Neural progenitor cell (in vitro differentiated cells): ENCODE measurements around the gene RPRD2. TPM values are rescaled to one million over a fixed set of nuclear protein-coding genes. Genes with fewer than 3 reads are reported as not detected.

Experiments used
- DNase-seq: peaks from one replicate; pipeline ENCODE4 v3.0.0-alpha.2; 2016; ENCODE audit warnings: low spot score
- H2AFZ ChIP-seq: fragments of 200-600 bp; sonication (generic); replicated peaks from 2 replicates; pipeline ENCODE4 v1.6.1; 2016; ENCODE audit warnings: antibody characterized with exemption
- H3F3A ChIP-seq: fragments of 200-600 bp; sonication (generic); 2 replicates; pipeline ENCODE4 v1.6.1; 2016; ENCODE audit warnings: antibody characterized with exemption, low read depth
- H3K27ac ChIP-seq: fragments of 200-600 bp; sonication (generic); 2 replicates; pipeline ENCODE4 v1.5.1; 2016; ENCODE audit warnings: mild to moderate bottlenecking
- H3K27me3 ChIP-seq: fragments of 200-600 bp; sonication (generic); 2 replicates; pipeline ENCODE4 v1.6.1; 2016; ENCODE audit warnings: mild to moderate bottlenecking, moderate library complexity
- H3K36me3 ChIP-seq: fragments of 200-600 bp; sonication (generic); 2 replicates; pipeline ENCODE4 v1.5.1; 2016
- H3K4me1 ChIP-seq: fragments of 200-600 bp; sonication (generic); 2 replicates; pipeline ENCODE4 v1.6.1; 2016; ENCODE audit warnings: mixed run types
- H3K4me2 ChIP-seq: fragments of 200-600 bp; sonication (generic); 2 replicates; pipeline ENCODE4 v1.6.1; 2016
- H3K4me3 ChIP-seq: fragments of 200-600 bp; sonication (generic); 2 replicates; pipeline ENCODE4 v1.5.1; 2016
- H3K79me2 ChIP-seq: fragments of 200-600 bp; sonication (generic); 2 replicates; pipeline ENCODE4 v1.6.1; 2016; ENCODE audit warnings: low read depth
- H3K9ac ChIP-seq: fragments of 200-600 bp; sonication (generic); 2 replicates; pipeline ENCODE4 v1.6.1; 2016
- H3K9me3 ChIP-seq: fragments of 200-600 bp; sonication (generic); 2 replicates; pipeline ENCODE4 v1.5.1; 2016; ENCODE audit warnings: low read depth
- H4K20me1 ChIP-seq: fragments of 200-600 bp; sonication (generic); 2 replicates; pipeline ENCODE4 v1.6.1; 2016; ENCODE audit warnings: low read depth
- H3K27ac Mint-ChIP-seq: 3 replicates; pipeline ENCODE4 v1.8.0; 2021; ENCODE audit warnings: mixed read lengths
- H3K27me3 Mint-ChIP-seq: 2 replicates; pipeline ENCODE4 v1.8.0; 2022; ENCODE audit warnings: low read depth, mild to moderate bottlenecking, inconsistent platforms, moderate library complexity, mixed read lengths; ENCODE audit not compliant: insufficient read depth
- H3K36me3 Mint-ChIP-seq: 3 replicates; pipeline ENCODE4 v1.8.0; 2021; ENCODE audit warnings: mixed read lengths
- H3K4me1 Mint-ChIP-seq: 3 replicates; pipeline ENCODE4 v1.8.0; 2021; ENCODE audit warnings: mixed read lengths
- H3K4me3 Mint-ChIP-seq: 3 replicates; pipeline ENCODE4 v1.8.0; 2021; ENCODE audit warnings: mild to moderate bottlenecking, moderate library complexity, mixed read lengths
- H3K9me3 Mint-ChIP-seq: 3 replicates; pipeline ENCODE4 v1.8.0; 2020; ENCODE audit warnings: mixed read lengths
- EZH2 ChIP-seq: fragments of 200-600 bp; sonication (generic); IDR thresholded peaks from 2 replicates; pipeline ENCODE4 v1.6.1; 2017; ENCODE audit warnings: antibody characterized with exemption, mild to moderate bottlenecking, moderate library complexity
- EZH2phosphoT487 ChIP-seq: fragments of 200-600 bp; sonication (generic); IDR thresholded peaks from 2 replicates; pipeline ENCODE4 v1.6.1; 2017; ENCODE audit warnings: antibody characterized with exemption
- total RNA-seq: library from RNA; depleted of rRNA; stranded (reverse); fragments of >200 nt; gene quantifications from 2 replicates; pipeline ENCODE4 v1.2.3, GENCODE V29; 2015; ENCODE audit warnings: low replicate concordance
- TF ChIP-seq, protein P1 (sequence below): fragments of 200-600 bp; sonication (generic); IDR thresholded peaks from 2 replicates; pipeline ENCODE4 v1.5.1; 2017; ENCODE audit warnings: antibody characterized with exemption, mild to moderate bottlenecking

Gene RPRD2
- total RNA-seq, 1 donor from 2014 or later, result 20.0 TPM

DNA sequence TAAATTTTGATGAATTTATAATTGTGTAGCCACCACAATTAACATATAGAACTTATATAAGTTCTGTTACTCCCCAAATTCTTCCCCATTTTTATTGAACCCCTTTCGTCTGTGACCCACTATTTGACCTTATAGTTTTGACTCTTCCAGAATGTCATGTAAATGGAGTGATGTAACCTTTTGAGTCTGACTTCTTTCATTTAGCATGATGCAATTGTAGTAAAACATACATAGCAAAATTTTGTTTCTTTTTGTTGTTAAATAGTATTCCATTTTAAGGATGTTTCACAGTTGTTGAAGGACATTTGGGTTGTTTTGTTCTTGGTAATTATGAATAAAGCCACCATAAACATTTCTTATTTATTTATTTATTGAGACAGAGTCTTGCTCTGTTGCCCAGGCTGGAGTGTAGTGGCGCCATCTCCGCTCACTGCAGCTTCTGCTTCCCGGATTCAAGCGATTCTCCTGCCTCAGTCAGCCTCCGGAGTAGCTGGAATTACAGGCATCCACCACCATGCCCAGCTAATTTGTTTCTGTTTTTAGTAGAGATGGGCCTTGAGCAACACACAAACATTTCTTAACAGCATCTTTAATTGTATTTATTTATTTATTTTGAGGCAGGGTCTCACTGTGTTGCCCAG is 33.6 kb downstream of the RPRD2 start:
- Histone ChIP-seq H3K27ac (no peak overlapping the region), H3K27me3 (no peaks in the 10 kb centered on the region), H3K9me3 (no peaks in the 10 kb centered on the region), H3K36me3 (no peaks in the 10 kb centered on the region), H3K4me1 (no peaks in the 10 kb centered on the region), H3K79me2 (peaks cover 97% of the 10 kb centered on the region), H3K4me2 (no peak overlapping the region), H3F3A (no peaks in the 10 kb centered on the region), H3K9ac (no peak overlapping the region), H2AFZ (no peak overlapping the region), H4K20me1 (no peaks in the 10 kb centered on the region), H3K4me3 (no peak overlapping the region)
- DNase-seq, result no peak
- no peaks in the 10 kb centered on the region for H3K4me1 Mint-ChIP-seq
- peaks cover 33% of the 10 kb centered on the region for H3K9me3 Mint-ChIP-seq
- peaks cover 32% of the 10 kb centered on the region for H3K36me3 Mint-ChIP-seq
- no peak overlapping the region for H3K4me3 Mint-ChIP-seq
- no peaks in the 10 kb centered on the region for H3K27me3 Mint-ChIP-seq
- H3K27ac Mint-ChIP-seq, result no peak overlapping the region
- TF ChIP-seq EZH2phosphoT487 (no peak), EZH2 (no peak)
- TF ChIP-seq, protein P1, sequence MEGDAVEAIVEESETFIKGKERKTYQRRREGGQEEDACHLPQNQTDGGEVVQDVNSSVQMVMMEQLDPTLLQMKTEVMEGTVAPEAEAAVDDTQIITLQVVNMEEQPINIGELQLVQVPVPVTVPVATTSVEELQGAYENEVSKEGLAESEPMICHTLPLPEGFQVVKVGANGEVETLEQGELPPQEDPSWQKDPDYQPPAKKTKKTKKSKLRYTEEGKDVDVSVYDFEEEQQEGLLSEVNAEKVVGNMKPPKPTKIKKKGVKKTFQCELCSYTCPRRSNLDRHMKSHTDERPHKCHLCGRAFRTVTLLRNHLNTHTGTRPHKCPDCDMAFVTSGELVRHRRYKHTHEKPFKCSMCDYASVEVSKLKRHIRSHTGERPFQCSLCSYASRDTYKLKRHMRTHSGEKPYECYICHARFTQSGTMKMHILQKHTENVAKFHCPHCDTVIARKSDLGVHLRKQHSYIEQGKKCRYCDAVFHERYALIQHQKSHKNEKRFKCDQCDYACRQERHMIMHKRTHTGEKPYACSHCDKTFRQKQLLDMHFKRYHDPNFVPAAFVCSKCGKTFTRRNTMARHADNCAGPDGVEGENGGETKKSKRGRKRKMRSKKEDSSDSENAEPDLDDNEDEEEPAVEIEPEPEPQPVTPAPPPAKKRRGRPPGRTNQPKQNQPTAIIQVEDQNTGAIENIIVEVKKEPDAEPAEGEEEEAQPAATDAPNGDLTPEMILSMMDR, result no peak

DNA sequence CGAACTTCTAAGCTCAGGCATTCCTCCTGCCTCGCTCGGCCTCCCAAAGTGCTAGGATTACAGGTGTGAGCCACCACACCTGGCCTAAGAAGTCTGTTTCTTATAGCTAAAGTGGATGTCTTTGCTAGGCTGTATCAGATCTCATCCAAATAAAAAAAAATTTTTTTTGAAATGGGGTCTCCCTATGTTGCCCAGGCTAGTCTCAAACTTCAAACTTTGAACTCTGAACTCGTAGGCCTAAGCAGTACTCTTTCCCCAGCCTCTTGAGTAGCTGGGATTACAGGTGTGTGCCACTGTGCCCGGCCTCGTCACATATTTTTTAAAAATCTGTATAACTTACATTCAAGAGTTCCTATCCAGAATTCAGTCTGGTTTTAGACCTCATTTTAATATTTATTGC is 40.5 kb downstream of the RPRD2 start:
- Mint-ChIP-seq H3K27ac (no peak overlapping the region), H3K27me3 (peaks cover 2% of the 10 kb centered on the region), H3K9me3 (peaks cover 12% of the 10 kb centered on the region), H3K36me3 (peaks cover 13% of the 10 kb centered on the region), H3K4me1 (no peaks in the 10 kb centered on the region), H3K4me3 (no peak overlapping the region)
- H3K4me2 ChIP-seq, result no peak overlapping the region
- H3K9me3 ChIP-seq, result no peaks in the 10 kb centered on the region
- H3K4me3 ChIP-seq, result no peak overlapping the region
- no peaks in the 10 kb centered on the region for H3K27me3 ChIP-seq
- H3K79me2 ChIP-seq, result peaks cover 100% of the 10 kb centered on the region
- TF ChIP-seq, protein P1, result no peak
- TF ChIP-seq EZH2phosphoT487, result no peak
- no peak for TF ChIP-seq EZH2
- H3K36me3 ChIP-seq, result no peaks in the 10 kb centered on the region
- no peak for DNase-seq
- H3K9ac ChIP-seq, result no peak overlapping the region
- no peaks in the 10 kb centered on the region for H3F3A ChIP-seq
- H4K20me1 ChIP-seq, result peaks cover 50% of the 10 kb centered on the region
- no peaks in the 10 kb centered on the region for H3K4me1 ChIP-seq
- no peak overlapping the region for H3K27ac ChIP-seq
- H2AFZ ChIP-seq, result no peak overlapping the region

DNA sequence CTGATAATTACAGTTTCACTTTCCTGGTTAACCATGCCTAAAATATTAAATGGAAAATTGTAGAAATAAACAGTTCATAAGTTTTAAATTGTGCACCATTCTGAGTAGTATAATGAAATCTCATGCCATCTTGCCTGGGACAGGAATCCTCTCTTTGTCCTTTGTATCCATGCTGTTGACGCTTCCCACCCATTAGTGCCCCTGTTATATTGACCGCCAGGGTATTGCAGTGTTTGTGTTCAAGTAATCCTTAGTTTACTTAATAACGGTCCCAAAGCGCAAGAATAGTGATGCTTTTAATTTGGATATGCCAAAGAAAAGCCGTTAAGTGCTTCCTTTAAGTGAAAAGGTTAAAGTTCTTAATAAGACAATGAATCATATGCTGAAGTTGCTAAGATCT is 41.7 kb downstream of the RPRD2 start:
- peaks cover 3% of the 10 kb centered on the region for H3K27me3 Mint-ChIP-seq
- Histone ChIP-seq H3K9ac (no peak overlapping the region), H3K36me3 (no peaks in the 10 kb centered on the region), H3K4me2 (no peak overlapping the region), H3K9me3 (no peaks in the 10 kb centered on the region), H3K27me3 (no peaks in the 10 kb centered on the region), H2AFZ (no peak overlapping the region), H3K27ac (no peak overlapping the region), H3K4me1 (no peaks in the 10 kb centered on the region), H3F3A (no peaks in the 10 kb centered on the region), H3K4me3 (no peak overlapping the region), H3K79me2 (peaks cover 100% of the 10 kb centered on the region), H4K20me1 (peaks cover 61% of the 10 kb centered on the region)
- no peak for DNase-seq
- no peak overlapping the region for H3K4me3 Mint-ChIP-seq
- H3K9me3 Mint-ChIP-seq, result peaks cover 2% of the 10 kb centered on the region
- peaks cover 4% of the 10 kb centered on the region for H3K36me3 Mint-ChIP-seq
- no peak overlapping the region for H3K27ac Mint-ChIP-seq
- TF ChIP-seq, protein P1, result no peak
- TF ChIP-seq EZH2, result no peak
- no peak for TF ChIP-seq EZH2phosphoT487
- H3K4me1 Mint-ChIP-seq, result peaks cover 3% of the 10 kb centered on the region
